HL-60/S4 (cell line): ENCODE measurements around the gene ISCA1.
"Not testable (repeated sequence)": the region's sequence is repeated elsewhere in the genome, so short reads cannot be mapped to it uniquely, and the experiment has no call there.

ENCODE experiments used
- in situ Hi-C: fragments of 300-500 bp; cut with MboI; formaldehyde crosslinking; loops from 2 replicates; pipeline ENCODE4 v1.14.3; 2022; ENCODE audit warnings: low sequenced_read_pairs

The ISCA1 gene

GRCh38 chr9:86282077-86282978 lies at the start of gene ISCA1:
ISCA1 (minus strand) TSS chr9:86282538; CDS start chr9:86282458, 80 bp downstream.
- in situ Hi-C loops: no loop called here

GRCh38 chr9:86330186-86330585 lies 47.8 kb upstream of the ISCA1 start:
- in situ Hi-C loops: no loop called here

GRCh38 chr9:86329649-86330048 lies 47.3 kb upstream of the ISCA1 start:
- in situ Hi-C loops: no loop called here

- in situ Hi-C loops: no loop called here
Observed at GRCh38 chr9:86328156-86328555, 45.8 kb upstream of the ISCA1 start.

GRCh38 chr9:86326536-86326935 lies 44.2 kb upstream of the ISCA1 start:
- in situ Hi-C loops: no loop called here

- in situ Hi-C loops: no loop called here
Observed at GRCh38 chr9:86324901-86325300, 42.6 kb upstream of the ISCA1 start.

- in situ Hi-C loops: no loop called here
Observed at GRCh38 chr9:86324308-86324707, 42.0 kb upstream of the ISCA1 start.

GRCh38 chr9:86322973-86323644 lies 40.8 kb upstream of the ISCA1 start:
- in situ Hi-C loops: no loop called here

GRCh38 chr9:86321373-86321772 lies 39.0 kb upstream of the ISCA1 start:
- in situ Hi-C loops: no loop called here

GRCh38 chr9:86318187-86318586 lies 35.8 kb upstream of the ISCA1 start:
- in situ Hi-C loops: no loop called here

GRCh38 chr9:86315078-86315477 lies 32.7 kb upstream of the ISCA1 start:
- in situ Hi-C loops: no loop called here

GRCh38 chr9:86312959-86313358 lies 30.6 kb upstream of the ISCA1 start:
- in situ Hi-C loops: not testable (repeated sequence)

GRCh38 chr9:86308687-86309086 lies 26.3 kb upstream of the ISCA1 start:
- in situ Hi-C loops: no loop called here

GRCh38 chr9:86304236-86304730 lies 21.9 kb upstream of the ISCA1 start:
- in situ Hi-C loops: no loop called here

GRCh38 chr9:86303316-86303975 lies 21.1 kb upstream of the ISCA1 start:
- in situ Hi-C loops: no loop called here

- in situ Hi-C loops: no loop called here
Observed at GRCh38 chr9:86301686-86302085, 19.3 kb upstream of the ISCA1 start.

GRCh38 chr9:86300701-86301100 lies 18.4 kb upstream of the ISCA1 start:
- in situ Hi-C loops: no loop called here

GRCh38 chr9:86298873-86299272 lies 16.5 kb upstream of the ISCA1 start:
- in situ Hi-C loops: no loop called here

- in situ Hi-C loops: not testable (repeated sequence)
Observed at GRCh38 chr9:86290341-86290740, 8.0 kb upstream of the ISCA1 start.

GRCh38 chr9:86288499-86289198 lies 6.3 kb upstream of the ISCA1 start:
- in situ Hi-C loops: no loop called here

GRCh38 chr9:86287013-86287412 lies 4.7 kb upstream of the ISCA1 start:
- in situ Hi-C loops: no loop called here
